WERI-Rb-1 (cell line): Measurements from ENCODE around the gene AMZ1.
A peak's percentile ranks its signal among the peaks of the same experiment; 100 is the strongest.

Source experiments
- DNase-seq: peaks from one replicate; pipeline ENCODE4 v3.0.0-alpha.2; 2020
- H3K27ac ChIP-seq: fragments of 250-450 bp; sonication (Bioruptor Pico); 2 replicates; pipeline ENCODE4 v1.5.1; 2020; ENCODE audit warnings: mild to moderate bottlenecking, moderate library complexity
- H3K27me3 ChIP-seq: fragments of 250-450 bp; sonication (Bioruptor Pico); 2 replicates; pipeline ENCODE4 v1.5.1; 2021; ENCODE audit warnings: mild to moderate bottlenecking, low read depth, moderate library complexity; ENCODE audit not compliant: insufficient read depth, severe bottlenecking
- H3K36me3 ChIP-seq: fragments of 250-450 bp; sonication (Bioruptor Pico); 2 replicates; pipeline ENCODE4 v1.5.1; 2020; ENCODE audit warnings: mild to moderate bottlenecking, moderate library complexity
- H3K4me3 ChIP-seq: 2 replicates; pipeline ENCODE4 v1.5.1; 2011; ENCODE audit warnings: low read depth, mild to moderate bottlenecking, control low read depth, low read length
- H3K9me3 ChIP-seq: fragments of 250-450 bp; sonication (Bioruptor Pico); 2 replicates; pipeline ENCODE4 v1.5.1; 2021; ENCODE audit warnings: mild to moderate bottlenecking, moderate library complexity; ENCODE audit not compliant: severe bottlenecking
- TF ChIP-seq, protein P1 (sequence below): IDR thresholded peaks from 2 replicates; pipeline ENCODE4 v1.5.1; 2011; ENCODE audit warnings: low read depth, mild to moderate bottlenecking, control low read depth, inconsistent platforms, low read length

AMZ1 gene

GRCh38 chr7:2660359-2661095 lies 27.5 kb upstream of the AMZ1 start:
- Histone ChIP-seq H3K36me3 (peaks cover 55% of the 10 kb centered on the region), H3K27ac (no peak overlapping the region), H3K4me3 (no peak overlapping the region), H3K27me3 (no peaks in the 10 kb centered on the region), H3K9me3 (no peaks in the 10 kb centered on the region)
- no peak for DNase-seq
- TF ChIP-seq, protein P1, sequence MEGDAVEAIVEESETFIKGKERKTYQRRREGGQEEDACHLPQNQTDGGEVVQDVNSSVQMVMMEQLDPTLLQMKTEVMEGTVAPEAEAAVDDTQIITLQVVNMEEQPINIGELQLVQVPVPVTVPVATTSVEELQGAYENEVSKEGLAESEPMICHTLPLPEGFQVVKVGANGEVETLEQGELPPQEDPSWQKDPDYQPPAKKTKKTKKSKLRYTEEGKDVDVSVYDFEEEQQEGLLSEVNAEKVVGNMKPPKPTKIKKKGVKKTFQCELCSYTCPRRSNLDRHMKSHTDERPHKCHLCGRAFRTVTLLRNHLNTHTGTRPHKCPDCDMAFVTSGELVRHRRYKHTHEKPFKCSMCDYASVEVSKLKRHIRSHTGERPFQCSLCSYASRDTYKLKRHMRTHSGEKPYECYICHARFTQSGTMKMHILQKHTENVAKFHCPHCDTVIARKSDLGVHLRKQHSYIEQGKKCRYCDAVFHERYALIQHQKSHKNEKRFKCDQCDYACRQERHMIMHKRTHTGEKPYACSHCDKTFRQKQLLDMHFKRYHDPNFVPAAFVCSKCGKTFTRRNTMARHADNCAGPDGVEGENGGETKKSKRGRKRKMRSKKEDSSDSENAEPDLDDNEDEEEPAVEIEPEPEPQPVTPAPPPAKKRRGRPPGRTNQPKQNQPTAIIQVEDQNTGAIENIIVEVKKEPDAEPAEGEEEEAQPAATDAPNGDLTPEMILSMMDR, result peak; percentile 62

- TF ChIP-seq, protein P1, result no peak
- no peak for DNase-seq
- H3K27ac ChIP-seq, result no peak overlapping the region
- no peaks in the 10 kb centered on the region for H3K9me3 ChIP-seq
- H3K27me3 ChIP-seq, result no peaks in the 10 kb centered on the region
- no peak overlapping the region for H3K4me3 ChIP-seq
- H3K36me3 ChIP-seq, result peaks cover 55% of the 10 kb centered on the region
Measured at GRCh38 chr7:2661096-2661449, 26.9 kb upstream of the AMZ1 start.

GRCh38 chr7:2661602-2662272 lies 26.3 kb upstream of the AMZ1 start:
- TF ChIP-seq, protein P1, result peak; percentile 24; the same call in 1 of the 2 replicates
- no peaks in the 10 kb centered on the region for H3K9me3 ChIP-seq
- DNase-seq, result no peak
- H3K36me3 ChIP-seq, result peaks cover 49% of the 10 kb centered on the region
- no peaks in the 10 kb centered on the region for H3K27me3 ChIP-seq
- no peak overlapping the region for H3K4me3 ChIP-seq
- H3K27ac ChIP-seq, result no peak overlapping the region

DNA sequence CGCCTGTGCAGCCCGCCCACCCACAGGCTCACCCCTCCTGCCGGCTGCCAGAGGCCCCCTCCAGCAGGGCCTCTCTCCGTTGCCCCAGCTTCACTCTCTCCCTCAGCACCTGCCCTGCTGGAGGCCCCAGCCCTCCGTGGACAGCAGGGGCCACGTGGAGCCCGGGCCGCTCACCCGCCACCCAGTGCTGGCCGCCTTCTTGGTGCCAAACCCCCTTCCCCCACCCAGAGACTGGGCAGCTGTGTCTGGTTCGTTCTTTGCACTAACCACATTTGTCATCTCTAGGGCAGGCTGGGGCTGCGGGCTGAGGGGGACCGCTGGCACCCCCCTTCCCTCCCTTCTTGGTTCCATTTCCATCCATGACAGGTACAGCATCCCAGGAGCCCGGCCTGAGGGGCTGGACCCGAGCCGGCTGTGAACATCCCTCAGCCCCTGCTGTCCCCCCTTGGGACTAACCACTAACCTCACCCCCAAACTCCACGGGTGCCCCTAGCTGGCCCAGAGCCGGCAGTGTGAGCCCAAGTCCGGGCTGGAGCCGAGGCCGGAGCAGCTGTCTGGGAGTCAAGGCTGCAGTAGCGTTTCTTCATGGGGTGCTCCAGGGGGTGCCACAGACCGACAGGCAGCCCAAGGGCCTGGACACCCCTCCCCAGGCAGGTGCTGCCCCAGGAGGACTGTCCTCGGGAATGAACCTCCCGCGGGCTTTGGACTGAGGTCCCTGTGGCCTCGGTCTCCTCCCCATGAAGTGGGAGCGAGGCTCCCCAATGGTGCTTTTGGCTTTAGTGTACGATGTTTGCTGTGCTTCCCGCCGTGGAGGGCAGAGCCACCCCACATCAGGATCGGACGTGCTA lies 25.5 kb upstream of the AMZ1 start:
- Histone ChIP-seq H3K9me3 (no peaks in the 10 kb centered on the region), H3K36me3 (peaks cover 41% of the 10 kb centered on the region), H3K27me3 (no peaks in the 10 kb centered on the region), H3K27ac (no peak overlapping the region), H3K4me3 (no peak overlapping the region)
- TF ChIP-seq, protein P1, result no peak
- DNase-seq, result no peak

DNA sequence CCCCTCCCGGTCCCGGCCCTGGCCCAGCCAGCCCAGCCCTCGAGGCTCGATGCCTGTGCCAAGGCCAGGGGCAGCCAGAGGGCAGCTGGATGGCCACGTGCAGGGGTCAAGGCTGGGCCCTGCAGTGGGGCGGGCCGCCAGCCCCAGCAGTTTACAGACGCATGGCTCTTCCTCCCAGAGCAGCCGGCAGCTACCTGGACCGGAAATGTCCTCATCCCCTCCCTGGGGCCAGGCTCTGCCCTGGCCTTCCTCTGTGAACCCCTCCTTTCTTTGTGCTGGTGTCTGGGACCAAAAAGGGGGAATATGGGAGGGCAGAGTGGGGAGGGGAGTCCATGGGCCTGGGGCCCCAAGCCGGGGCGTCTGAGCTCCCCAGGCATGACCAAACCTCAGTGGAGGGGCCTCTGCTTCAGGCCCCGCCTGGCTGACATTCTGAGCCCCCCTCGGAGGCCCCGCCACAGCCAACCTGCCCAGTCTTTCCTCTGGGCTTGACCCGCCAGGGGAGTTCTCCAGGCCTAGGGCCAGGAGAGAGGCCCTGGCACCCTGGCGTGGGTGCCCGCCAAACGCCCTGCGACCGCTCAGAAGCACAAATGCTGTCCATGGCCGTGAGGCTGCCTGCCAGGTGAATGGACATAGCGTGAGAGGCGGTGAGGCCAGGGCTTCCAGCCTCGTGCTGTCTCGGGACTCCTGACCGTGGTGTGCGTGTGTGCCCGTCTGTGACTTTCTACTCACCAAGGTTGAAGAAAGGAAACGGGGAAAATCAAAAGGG lies 24.7 kb upstream of the AMZ1 start:
- no peak overlapping the region for H3K27ac ChIP-seq
- no peak for DNase-seq

More for the DNA sequence above, 24.7 kb upstream of the AMZ1 start:
- no peaks in the 10 kb centered on the region for H3K9me3 ChIP-seq
- no peak overlapping the region for H3K4me3 ChIP-seq
- TF ChIP-seq, protein P1, result no peak
- H3K36me3 ChIP-seq, result peaks cover 36% of the 10 kb centered on the region
- H3K27me3 ChIP-seq, result no peaks in the 10 kb centered on the region
